HG03108 (cell line): ENCODE measurements around the gene DNAH12.

Experiments used
- ATAC-seq: cut with Tn5 transposase; IDR thresholded peaks from one replicate; pipeline ENCODE4 v1.9.1; 2021; ENCODE audit warnings: moderate library complexity; ENCODE audit not compliant: unreplicated experiment

DNAH12 gene

GRCh38 chr3:57544181-57545125, at the start of gene DNAH12:
DNAH12 (minus strand) TSS chr3:57544344; CDS start chr3:57542870, 1,474 bp downstream.
- no peak for ATAC-seq

DNA sequence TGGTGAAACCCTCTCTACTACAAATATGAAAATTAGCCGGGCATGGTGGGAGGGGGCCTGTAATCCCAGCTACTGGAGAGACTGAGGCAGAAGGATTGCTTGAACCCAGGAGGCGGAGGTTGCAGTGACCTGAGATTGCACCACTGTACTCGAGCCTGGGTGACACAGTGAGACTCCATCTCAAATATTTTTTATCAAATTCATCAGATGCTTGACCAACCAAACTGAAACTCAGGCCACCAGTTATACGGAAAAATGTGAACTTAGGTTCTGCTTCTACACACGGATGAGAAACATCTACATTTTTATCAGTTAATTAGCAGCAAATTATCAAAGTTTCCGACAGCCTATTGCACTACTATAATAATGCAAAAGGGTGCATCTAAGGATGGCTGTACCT, 48.2 kb upstream of the DNAH12 start:
- ATAC-seq: no peak

- no peak for ATAC-seq
Measured at GRCh38 chr3:57587905-57588304, 43.8 kb upstream of the DNAH12 start.

- ATAC-seq: no peak
Measured at GRCh38 chr3:57586778-57587177, 42.6 kb upstream of the DNAH12 start.

GRCh38 chr3:57583544-57583943, 39.4 kb upstream of the DNAH12 start:
- no peak for ATAC-seq

GRCh38 chr3:57582474-57583168, 38.5 kb upstream of the DNAH12 start:
- ATAC-seq: no peak

DNA sequence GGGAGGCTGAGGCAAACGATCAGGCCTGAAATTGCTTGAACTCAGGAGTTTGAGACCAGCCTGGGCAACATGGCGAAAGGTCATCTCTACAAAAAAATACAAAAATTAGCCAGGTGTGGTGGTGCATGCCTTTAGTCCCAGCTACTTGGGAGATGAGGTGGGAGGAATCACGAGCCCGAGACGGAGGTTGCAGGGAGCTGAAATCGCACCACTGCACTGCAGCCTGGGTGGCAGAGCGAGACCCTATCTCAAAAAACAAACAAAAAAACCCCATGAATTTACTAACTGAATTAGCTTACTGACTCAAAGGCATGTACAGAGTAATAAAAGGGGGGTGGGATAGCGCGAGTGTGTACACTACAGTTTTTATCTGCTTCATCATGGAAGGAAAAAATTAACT, 33.7 kb upstream of the DNAH12 start:
- ATAC-seq: no peak

GRCh38 chr3:57575966-57576626, 32.0 kb upstream of the DNAH12 start:
- ATAC-seq: no peak

DNA sequence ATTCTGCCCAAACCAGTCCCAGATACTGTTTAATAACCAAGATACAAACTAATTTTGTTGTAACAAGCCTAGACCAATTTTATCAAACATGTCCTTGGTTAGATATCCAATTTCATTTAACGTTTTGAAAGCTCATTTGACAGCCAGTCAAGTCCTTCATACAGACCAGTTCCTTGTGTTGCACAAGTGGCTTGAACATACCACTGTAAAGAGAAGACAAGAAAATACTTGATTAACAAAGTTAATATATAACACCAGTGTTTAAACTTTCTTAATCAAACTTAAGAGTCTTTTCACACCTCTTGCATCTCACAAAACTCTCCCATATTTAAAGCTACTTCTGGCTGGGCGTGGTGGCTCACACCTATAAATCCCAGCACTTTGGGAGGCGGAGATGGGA, 28.0 kb upstream of the DNAH12 start:
- no peak for ATAC-seq

DNA sequence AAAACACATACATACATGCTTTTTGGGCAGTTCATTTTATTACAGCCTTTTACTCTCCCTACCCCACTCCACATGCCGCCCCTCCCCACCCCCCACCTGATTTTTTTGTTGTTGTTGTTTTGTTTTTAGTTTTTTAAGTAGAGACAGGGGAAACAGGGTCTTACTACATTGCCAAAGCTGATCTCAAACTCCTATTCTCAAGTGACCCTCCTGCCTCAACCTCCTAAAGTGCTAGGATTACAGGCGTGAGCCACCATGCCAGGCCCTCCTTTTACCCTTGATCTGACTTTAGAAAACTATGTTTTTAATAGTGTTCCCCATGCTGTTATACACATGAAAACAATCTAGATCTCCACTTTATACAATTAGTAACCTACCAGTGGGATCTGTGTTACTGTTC, 26.7 kb upstream of the DNAH12 start:
- no peak for ATAC-seq

- no peak for ATAC-seq
Measured at GRCh38 chr3:57569859-57570450, 25.8 kb upstream of the DNAH12 start.

DNA sequence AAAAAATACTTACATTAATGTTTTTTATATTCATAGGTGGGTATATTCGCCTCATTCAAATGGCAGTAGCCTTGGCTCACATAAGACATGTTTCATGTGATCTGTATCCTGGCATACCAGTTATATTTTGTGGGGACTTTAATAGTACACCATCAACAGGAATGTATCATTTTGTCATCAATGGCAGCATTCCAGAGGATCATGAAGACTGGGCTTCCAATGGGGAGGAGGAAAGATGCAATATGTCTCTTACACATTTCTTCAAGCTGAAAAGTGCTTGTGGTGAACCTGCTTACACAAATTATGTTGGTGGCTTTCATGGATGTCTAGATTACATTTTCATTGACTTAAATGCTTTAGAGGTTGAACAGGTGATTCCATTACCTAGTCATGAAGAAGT, 15.4 kb upstream of the DNAH12 start:
- no peak for ATAC-seq

DNA sequence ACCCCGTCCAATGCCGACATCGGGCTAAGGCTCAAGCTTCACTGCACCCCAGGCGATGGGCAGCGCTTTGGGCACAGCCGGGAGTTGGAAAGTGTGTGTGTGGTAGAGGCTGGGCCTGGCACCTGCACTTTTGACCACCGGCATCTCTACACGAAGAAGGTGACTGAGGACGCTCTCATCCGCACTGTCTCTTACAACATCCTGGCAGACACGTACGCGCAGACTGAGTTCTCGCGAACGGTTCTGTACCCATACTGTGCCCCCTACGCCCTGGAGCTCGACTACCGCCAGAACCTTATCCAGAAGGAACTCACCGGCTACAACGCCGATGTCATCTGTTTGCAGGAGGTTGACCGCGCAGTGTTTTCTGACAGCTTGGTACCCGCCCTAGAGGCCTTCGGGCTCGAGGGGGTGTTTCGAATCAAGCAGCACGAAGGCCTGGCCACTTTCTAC, 13.0 kb upstream of the DNAH12 start:
- no peak for ATAC-seq

- ATAC-seq: peak; percentile 5
Measured at GRCh38 chr3:57556459-57557084, 12.4 kb upstream of the DNAH12 start.

GRCh38 chr3:57555738-57556458, 11.8 kb upstream of the DNAH12 start, which contains the start of gene PDE12:
PDE12 (plus strand) TSS chr3:57556274; CDS start chr3:57556380, 106 bp downstream.
- peak; percentile 83 for ATAC-seq

DNA sequence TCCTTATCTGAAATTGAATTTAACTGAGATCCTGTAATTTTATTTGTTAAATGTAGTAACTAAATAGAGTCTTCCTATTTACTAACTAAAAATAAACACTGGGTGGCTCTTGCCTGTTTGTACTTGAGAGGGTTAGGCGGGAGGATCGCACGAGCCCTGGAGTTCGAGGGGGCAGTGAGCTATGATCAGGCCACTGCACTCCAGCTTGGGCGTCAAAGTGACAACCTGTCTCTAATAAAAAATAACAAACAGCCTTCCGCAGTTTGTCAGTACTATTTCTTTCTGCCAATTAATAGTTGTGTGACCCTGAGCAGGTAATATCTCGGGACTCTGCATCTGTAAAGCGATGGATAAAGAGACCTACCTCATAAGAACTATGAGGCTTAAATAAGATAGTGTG, 11.2 kb upstream of the DNAH12 start:
- no peak for ATAC-seq

DNA sequence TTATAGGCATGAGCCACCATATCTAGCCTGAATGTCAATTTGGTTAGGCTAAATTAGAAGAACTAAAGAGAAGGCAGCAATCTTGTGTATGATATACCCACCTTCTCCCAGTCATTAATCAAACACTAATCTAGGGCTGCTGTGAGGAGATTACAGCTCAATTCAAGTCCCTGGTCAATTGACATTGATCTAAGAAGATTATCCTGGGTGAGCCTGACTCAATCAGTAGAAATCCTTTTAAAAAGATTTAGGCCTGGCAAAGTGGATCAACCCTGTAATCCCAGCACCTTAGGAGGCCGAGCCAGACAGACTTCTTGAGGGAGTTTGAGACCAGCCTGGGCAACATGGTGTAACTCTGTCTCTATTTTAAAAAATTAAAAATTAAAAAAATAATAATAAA, 2.5 kb upstream of the DNAH12 start:
- no peak for ATAC-seq

GRCh38 chr3:57545636-57546268, 1.6 kb upstream of the DNAH12 start:
- no peak for ATAC-seq

DNA sequence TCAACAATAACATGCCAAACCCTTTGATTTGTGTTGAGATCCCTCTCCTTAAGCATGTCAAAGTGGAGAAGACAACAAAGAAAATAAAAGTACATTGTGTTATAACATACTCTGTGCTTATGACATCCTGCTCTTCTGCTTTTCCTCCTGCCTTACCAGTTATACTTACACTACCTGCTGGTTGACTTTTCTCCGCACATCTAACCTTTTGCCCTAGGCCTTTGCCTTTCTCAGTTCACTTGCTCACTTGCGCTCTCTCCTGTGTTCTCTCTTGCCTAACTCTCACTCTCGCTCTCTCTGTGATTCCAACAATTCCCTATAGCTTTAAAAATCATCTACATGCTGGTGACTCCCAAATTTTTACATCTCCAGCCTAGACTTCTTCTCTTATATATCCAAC, 5.7 kb downstream of the DNAH12 start:
- ATAC-seq: no peak
